ENCODE data around the gene CST4. TPM values are rescaled to one million over a fixed set of nuclear protein-coding genes. Genes with fewer than 3 reads are reported as not detected.

CST4 gene
- total RNA-seq, 1 experiment from 2014 or later = not detected

GRCh38 chr20:23669327-23669726 is 19.5 kb downstream of the CST4 start:
- H3K4me1 Mint-ChIP-seq = no peaks in the 10 kb centered on the region
- ChIA-PET CTCF (interaction anchor here (0.6 to 3.6 kb wide), 21 partner anchors 9 to 278 kb away, joined by 3 to 19 read pairs (median 5); no protein-coding TSS in a partner anchor), POLR2A (no interaction called here)
- DNase-seq (ENCODE audit: low spot score) (no peak), ATAC-seq (no peak)
- no peak overlapping the region for H3K4me3 Mint-ChIP-seq
- peaks cover 3% of the 10 kb centered on the region; the same call in 1 of the 2 replicates for H3K27me3 Mint-ChIP-seq (ENCODE audit: low read depth)
- no peaks in the 10 kb centered on the region for H3K36me3 Mint-ChIP-seq
- no peak overlapping the region for H3K27ac Mint-ChIP-seq
- peaks cover 5% of the 10 kb centered on the region; the same call in 1 of the 2 replicates for H3K9me3 Mint-ChIP-seq
- TF ChIP-seq ZNF423 (CRISPR knock-in tag; IDR thresholded peaks at IDR 0.05) (no peak), FOXK1 (CRISPR knock-in tag; IDR thresholded peaks at IDR 0.05) (no peak)

- peaks cover 5% of the 10 kb centered on the region; the same call in 1 of the 2 replicates for H3K9me3 Mint-ChIP-seq
- H3K4me3 Mint-ChIP-seq = no peak overlapping the region
- DNase-seq (ENCODE audit: low spot score) (peak; percentile 72), ATAC-seq (peak; percentile 91)
- H3K27ac Mint-ChIP-seq = no peak overlapping the region
- TF ChIP-seq ZNF423 (CRISPR knock-in tag; IDR thresholded peaks at IDR 0.05) (peak; percentile 48; the same call in 1 of the 2 replicates), CTCF (IDR thresholded peaks at IDR 0.05) (peak; percentile 85), TEAD1 (CRISPR knock-in tag; IDR thresholded peaks at IDR 0.05) (no peak)
- H3K27me3 Mint-ChIP-seq (ENCODE audit: low read depth) = peaks cover 3% of the 10 kb centered on the region; the same call in 1 of the 2 replicates
- H3K36me3 Mint-ChIP-seq = no peaks in the 10 kb centered on the region
- no peaks in the 10 kb centered on the region for H3K4me1 Mint-ChIP-seq
- CTCF ChIA-PET = interaction anchor here (0.6 to 3.6 kb wide), 39 partner anchors 8 to 310 kb away, joined by 3 to 19 read pairs (median 4); partner anchors contain the start of gene CST4
- POLR2A ChIA-PET = no interaction called here
Observed at GRCh38 chr20:23668477-23668951, 20.3 kb downstream of the CST4 start.

GRCh38 chr20:23667666-23668065 is 21.2 kb downstream of the CST4 start:
- TF ChIP-seq ZNF423 (CRISPR knock-in tag; IDR thresholded peaks at IDR 0.05) (no peak), ATF1 (CRISPR knock-in tag; IDR thresholded peaks at IDR 0.05) (no peak), E2F4 (CRISPR knock-in tag; IDR thresholded peaks at IDR 0.05; ENCODE audit: borderline replicate concordance, low read depth) (no peak), CTCF (IDR thresholded peaks at IDR 0.05) (no peak), ETV6 (CRISPR knock-in tag; IDR thresholded peaks at IDR 0.05) (no peak), USF2 (CRISPR knock-in tag; IDR thresholded peaks at IDR 0.05) (no peak), ZNF121 (CRISPR knock-in tag; IDR thresholded peaks at IDR 0.05) (no peak), KAT7 (CRISPR knock-in tag; IDR thresholded peaks at IDR 0.05; ENCODE audit: borderline replicate concordance) (no peak), PREB (CRISPR knock-in tag; IDR thresholded peaks at IDR 0.05; ENCODE audit: borderline replicate concordance) (no peak), ZMAT4 (CRISPR knock-in tag; IDR thresholded peaks at IDR 0.05) (no peak)
- Mint-ChIP-seq H3K36me3 (no peaks in the 10 kb centered on the region), H3K4me1 (no peaks in the 10 kb centered on the region), H3K9me3 (no peaks in the 10 kb centered on the region), H3K4me3 (no peak overlapping the region), H3K27me3 (ENCODE audit: low read depth) (no peaks in the 10 kb centered on the region), H3K27ac (no peak overlapping the region)
- ChIA-PET POLR2A (no interaction called here), CTCF (interaction anchor here (0.6 to 3.6 kb wide), 29 partner anchors 7 to 309 kb away, joined by 3 to 19 read pairs (median 5); partner anchors contain the start of gene CST4)
- no peak for ATAC-seq
- DNase-seq (ENCODE audit: low spot score) = no peak

All from WTC11 (cell line).